ENCODE results near the gene DCAF5.

DCAF5 gene

DNA sequence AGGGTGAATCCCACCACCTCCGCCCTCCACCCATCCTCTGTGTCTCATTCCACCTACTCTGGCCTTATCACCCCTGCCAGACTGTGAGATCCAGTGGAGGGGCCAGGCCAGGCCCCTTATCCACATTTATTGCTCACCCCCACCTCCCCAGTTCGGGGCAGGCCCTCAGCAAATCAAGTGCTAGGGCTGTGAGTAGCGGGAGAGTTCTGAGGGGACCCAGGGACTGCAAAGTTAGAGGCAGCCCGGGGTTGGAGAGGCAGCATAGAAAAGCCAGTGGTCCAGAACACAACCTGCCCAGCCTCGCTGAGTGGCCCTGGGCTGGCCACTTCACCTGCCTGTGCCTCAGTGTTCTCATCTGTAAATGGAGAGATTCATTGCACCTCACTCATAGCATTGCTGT lies 146.6 kb downstream of the DCAF5 start:
- DNase-seq (ENCODE audit: low read depth) = no peak

- peak; percentile 95 for DNase-seq (ENCODE audit: low read depth)
These were observed 147.3 kb downstream of the DCAF5 start for GRCh38 chr14:69005432-69006148.

DNA sequence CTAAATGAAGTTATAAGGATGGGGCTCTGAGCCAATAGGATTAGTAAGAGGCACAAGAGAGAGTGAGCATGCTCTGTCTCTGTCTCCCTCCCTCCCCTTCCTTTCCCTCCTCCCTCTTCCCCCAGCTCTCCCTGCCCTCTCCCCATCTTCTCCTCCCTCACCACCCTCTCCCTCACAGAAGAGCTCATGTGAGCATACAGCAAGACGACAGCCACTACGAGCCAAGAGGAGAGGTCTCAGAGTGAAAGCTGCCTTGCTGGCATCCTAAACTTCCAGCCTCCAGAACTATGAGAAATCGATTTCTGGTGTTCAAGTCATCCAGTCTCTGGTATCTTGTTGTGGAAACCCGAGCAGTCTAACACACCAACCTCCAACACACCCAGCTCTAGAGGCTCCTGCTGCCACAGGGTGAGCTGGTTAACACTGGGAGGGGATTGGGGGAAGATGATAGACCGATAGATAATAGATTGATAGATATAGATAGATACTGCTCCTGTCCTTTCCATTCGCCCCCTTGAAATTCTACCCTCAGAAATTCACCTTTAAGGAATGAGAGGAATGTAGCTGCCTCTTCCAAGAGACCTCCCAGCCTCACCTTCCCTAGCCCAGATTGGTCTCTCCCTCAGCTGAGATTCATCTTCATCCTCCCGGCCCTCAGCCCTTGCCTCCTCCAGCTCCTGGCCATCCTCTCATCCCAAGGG lies 148.0 kb downstream of the DCAF5 start:
- DNase-seq (ENCODE audit: low read depth) = peak; percentile 45

GRCh38 chr14:69003626-69004025 lies 149.3 kb downstream of the DCAF5 start:
- DNase-seq (ENCODE audit: low read depth) = no peak

GRCh38 chr14:69002069-69002468 lies 150.8 kb downstream of the DCAF5 start:
- DNase-seq (ENCODE audit: low read depth) = peak; percentile 31

DNA sequence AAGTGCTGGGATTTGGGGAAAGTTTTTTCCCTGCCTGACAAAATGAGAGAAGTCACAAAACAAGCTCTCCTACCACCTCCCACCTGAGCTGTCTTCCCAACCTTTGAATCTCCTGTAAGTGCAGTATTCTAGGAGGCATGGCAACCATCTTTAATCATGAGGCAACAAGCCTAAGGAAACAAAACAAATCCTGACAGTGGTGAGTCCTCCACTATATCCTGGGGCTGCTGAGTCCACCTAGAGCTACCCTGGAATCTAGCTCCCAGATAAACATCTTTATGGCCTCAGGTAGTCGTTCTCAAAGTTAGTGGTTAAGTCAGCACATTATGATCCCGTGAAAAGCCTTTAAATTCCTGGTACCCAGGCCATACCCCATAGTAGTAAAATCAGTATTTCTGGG lies 151.5 kb downstream of the DCAF5 start:
- no peak for DNase-seq (ENCODE audit: low read depth)

Data from iris pigment epithelial cell (primary cell).